ENCODE data around the gene STX8. TPM values are rescaled to one million over a fixed set of nuclear protein-coding genes. Genes with fewer than 3 reads are reported as not detected.

The STX8 gene
- total RNA-seq, 1 experiment from 2014 or later: 50.3 TPM

GRCh38 chr17:9363440-9364350, 211.9 kb downstream of the STX8 start:
- in situ Hi-C loops (cut with HindIII; ENCODE audit: low pct_unique_long_range_greater_than_20kb, low sequenced_read_pairs): no loop called here
- H3K4me3 ChIP-seq (ENCODE audit: low read depth in 2 of 2, low read length in 2 of 2): no peak overlapping the region
- POLR2A ChIA-PET: no interaction called here
- intact Hi-C loops (cut with micrococcal nuclease; ENCODE audit: unreplicated experiment): no loop called here
- H3K27me3 ChIP-seq (ENCODE audit: control insufficient read depth, insufficient read depth, low read length): no peaks in the 10 kb centered on the region
- H3K27ac ChIP-seq (ENCODE audit: low read length): no peak overlapping the region
- DNase-seq (ENCODE audit: low read depth, low spot score) (no peak), ATAC-seq (no peak)
- CTCF ChIA-PET: no interaction called here
- no peaks in the 10 kb centered on the region for H3K9me3 ChIP-seq (ENCODE audit: control insufficient read depth, insufficient read depth, low read depth, low read length)
- no peaks in the 10 kb centered on the region for H3K4me1 ChIP-seq (ENCODE audit: control insufficient read depth, insufficient read depth, low read length)
- no TSS peak for BruUV-seq (replicated peaks)
- TF ChIP-seq REST (IDR thresholded peaks at IDR 0.05; ENCODE audit: insufficient read depth in 1 of 2, low read depth in 2 of 2, low read length in 1 of 2) (no peak), CTCF (IDR thresholded peaks at IDR 0.05) (no peak), POLR2AphosphoS5 (IDR thresholded peaks at IDR 0.05; ENCODE audit: low read depth, low read length) (no peak), SIN3A (IDR thresholded peaks at IDR 0.05; ENCODE audit: borderline replicate concordance, insufficient read depth, low read depth, low read length) (no peak), TCF7L2 (IDR thresholded peaks at IDR 0.05; ENCODE audit: low read depth, low read length) (no peak)
- H3K36me3 ChIP-seq (ENCODE audit: control insufficient read depth, insufficient read depth, low read length): no peaks in the 10 kb centered on the region

GRCh38 chr17:9361188-9361955, 214.2 kb downstream of the STX8 start:
- no peak overlapping the region for H3K27ac ChIP-seq (ENCODE audit: low read length)
- intact Hi-C loops (cut with micrococcal nuclease; ENCODE audit: unreplicated experiment): no loop called here
- H3K36me3 ChIP-seq (ENCODE audit: control insufficient read depth, insufficient read depth, low read length): no peaks in the 10 kb centered on the region
- in situ Hi-C loops (cut with HindIII; ENCODE audit: low pct_unique_long_range_greater_than_20kb, low sequenced_read_pairs): no loop called here
- no peaks in the 10 kb centered on the region for H3K9me3 ChIP-seq (ENCODE audit: control insufficient read depth, insufficient read depth, low read depth, low read length)
- DNase-seq (ENCODE audit: low read depth, low spot score): no peak
- H3K27me3 ChIP-seq (ENCODE audit: control insufficient read depth, insufficient read depth, low read length): no peaks in the 10 kb centered on the region
- BruUV-seq (replicated peaks): no TSS peak
- ATAC-seq: no peak
- POLR2A ChIA-PET: no interaction called here
- no peak overlapping the region for H3K4me3 ChIP-seq (ENCODE audit: low read depth in 2 of 2, low read length in 2 of 2)
- TF ChIP-seq POLR2AphosphoS5 (IDR thresholded peaks at IDR 0.05; ENCODE audit: low read depth, low read length) (no peak), REST (IDR thresholded peaks at IDR 0.05; ENCODE audit: insufficient read depth in 1 of 2, low read depth in 2 of 2, low read length in 1 of 2) (no peak), SIN3A (IDR thresholded peaks at IDR 0.05; ENCODE audit: borderline replicate concordance, insufficient read depth, low read depth, low read length) (no peak), TCF7L2 (IDR thresholded peaks at IDR 0.05; ENCODE audit: low read depth, low read length) (no peak), CTCF (IDR thresholded peaks at IDR 0.05) (no peak)
- CTCF ChIA-PET: no interaction called here
- no peaks in the 10 kb centered on the region for H3K4me1 ChIP-seq (ENCODE audit: control insufficient read depth, insufficient read depth, low read length)
